ENCODE results near the gene CEBPG.

CEBPG gene

GRCh38 chr19:33350538-33351309 lies 22.8 kb upstream of the CEBPG start:
- no peak for DNase-seq

- no peak for DNase-seq
These were observed 18.0 kb upstream of the CEBPG start for GRCh38 chr19:33355535-33355934.

DNA sequence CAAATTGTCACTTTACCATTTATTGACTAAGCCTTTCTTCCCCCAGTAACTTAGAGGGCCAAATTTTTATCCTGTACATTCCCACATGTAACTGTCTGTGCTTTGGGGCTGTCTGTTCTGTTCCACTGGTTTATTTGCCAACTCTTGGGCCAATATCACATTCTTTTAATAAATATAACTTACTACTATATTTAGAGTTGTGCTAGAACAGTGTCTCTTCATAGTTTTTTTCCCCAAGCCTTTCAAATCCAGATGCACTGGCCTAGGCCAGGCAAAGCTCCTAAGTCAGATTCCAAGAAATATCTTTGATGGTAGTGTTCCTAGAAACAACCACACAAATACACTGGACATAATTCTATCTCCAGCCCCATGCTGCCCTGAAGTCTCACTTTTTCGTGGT lies 16.0 kb upstream of the CEBPG start:
- no peak for DNase-seq

DNA sequence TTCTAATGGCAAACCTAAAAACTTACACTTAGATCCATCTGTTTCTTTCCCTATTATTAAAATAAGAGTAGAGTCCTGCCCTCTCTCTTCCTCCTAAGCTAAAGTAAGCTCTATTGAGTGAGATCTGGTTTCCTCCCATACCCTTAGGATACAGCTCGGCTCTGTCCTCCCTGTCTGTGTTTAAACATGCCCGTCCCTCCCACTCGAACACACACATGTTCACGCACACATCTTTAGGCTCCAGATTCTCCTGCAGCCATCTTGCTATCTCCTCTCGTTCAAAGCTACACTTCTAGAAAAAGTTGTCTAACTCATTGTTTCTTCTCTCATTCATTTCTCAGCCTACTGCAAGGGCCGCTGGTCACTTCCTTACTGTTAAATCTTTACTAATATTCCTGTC lies 15.1 kb upstream of the CEBPG start:
- DNase-seq, result no peak

GRCh38 chr19:33359581-33359980 lies 13.9 kb upstream of the CEBPG start:
- DNase-seq, result no peak

GRCh38 chr19:33362508-33363228 lies 10.8 kb upstream of the CEBPG start:
- no peak for DNase-seq

- no peak for DNase-seq
These were observed 10.0 kb upstream of the CEBPG start for GRCh38 chr19:33363476-33363875.

DNA sequence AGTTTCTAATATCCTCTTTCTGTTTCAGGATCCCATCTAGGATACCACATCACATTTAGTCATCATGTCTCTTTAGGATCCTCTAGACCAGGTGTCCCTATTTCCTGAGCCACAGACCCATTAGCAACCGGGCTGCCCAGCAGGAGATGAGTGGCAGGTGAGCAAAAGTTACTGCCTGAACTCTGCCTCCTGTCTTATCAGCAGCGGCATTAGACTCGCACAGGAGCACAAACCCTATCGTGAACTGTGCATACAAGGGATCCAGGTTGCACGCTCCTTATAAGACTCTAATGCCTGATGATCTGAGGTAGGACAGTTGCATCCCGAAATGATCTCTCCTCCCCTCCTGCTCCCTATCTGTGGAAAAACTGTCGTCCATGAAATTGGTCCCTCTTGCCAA lies 7.8 kb upstream of the CEBPG start:
- DNase-seq, result no peak

DNA sequence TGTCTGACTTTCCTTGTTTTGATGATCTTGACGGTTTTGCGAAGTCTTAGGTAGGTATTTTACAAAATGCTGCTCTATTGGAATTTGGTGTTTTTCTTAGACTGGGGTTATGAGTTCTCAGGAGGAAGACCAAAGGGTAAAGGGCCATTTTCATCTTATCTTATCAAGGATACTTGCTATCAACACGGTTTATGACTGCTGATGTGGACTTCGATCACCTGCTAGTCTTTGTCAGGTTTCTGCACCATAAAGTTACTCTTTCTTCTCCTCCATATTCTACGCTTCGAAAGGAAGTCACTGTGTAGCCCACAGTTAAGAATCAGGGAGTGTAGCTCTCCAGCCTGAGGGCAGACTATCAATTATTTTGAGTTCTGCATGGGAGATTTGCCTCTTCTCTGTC lies 7.4 kb upstream of the CEBPG start:
- DNase-seq, result no peak

DNA sequence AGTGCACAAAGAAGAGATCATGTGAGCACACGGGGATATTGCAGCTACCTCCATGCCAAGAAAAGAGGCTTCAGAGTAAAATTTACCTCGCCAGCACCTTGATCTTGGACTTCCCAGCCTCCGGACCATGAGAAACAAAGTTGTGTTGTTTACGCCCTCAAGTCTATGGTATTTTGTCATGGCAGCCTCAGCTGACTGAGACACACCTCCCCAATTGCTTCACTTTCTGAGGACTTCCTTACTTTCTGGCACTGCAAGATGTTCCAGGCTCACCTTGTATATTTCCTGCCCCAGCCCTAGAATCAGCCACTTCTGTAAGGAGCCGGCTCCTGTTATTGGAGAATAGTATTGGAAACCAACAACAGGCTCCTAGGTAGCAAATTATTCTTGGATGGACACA lies 6.6 kb upstream of the CEBPG start:
- no peak for DNase-seq

GRCh38 chr19:33368074-33368864 lies 5.2 kb upstream of the CEBPG start:
- no peak for DNase-seq

GRCh38 chr19:33370783-33371182 lies 2.7 kb upstream of the CEBPG start:
- no peak for DNase-seq

GRCh38 chr19:33374236-33374714 lies 766 bp downstream of the CEBPG start:
- no peak for DNase-seq

DNA sequence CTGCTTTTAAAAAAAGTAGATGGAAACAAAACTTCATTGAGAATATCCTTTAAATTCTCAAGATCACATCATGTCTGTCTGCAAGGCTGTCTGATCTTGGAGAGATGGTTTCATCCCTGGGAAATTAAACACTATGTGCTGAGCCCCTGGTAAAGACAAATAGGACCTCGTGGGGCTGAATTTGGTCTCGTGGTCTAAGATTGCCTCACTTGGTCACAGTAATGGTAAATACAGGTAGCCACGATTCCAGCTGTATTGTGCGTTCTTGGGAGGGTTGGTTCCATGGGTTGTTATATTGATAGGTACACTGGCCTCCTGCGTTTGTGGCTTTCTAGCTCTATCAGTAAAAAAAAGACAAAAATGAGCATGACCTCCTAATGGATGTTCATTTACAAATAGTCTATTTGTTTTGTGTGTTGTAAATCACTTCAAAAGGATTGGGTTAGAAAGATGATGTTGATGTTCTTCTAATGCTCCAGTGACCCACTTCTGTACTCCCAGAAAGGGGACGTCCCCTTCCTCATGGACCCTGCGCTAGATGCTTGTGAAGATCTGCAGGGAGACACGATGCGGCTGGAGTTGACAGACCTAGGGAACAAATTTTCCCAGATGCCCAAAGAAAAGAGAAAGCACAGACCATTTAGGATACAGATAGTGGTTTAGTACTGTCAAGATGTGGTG lies 1.8 kb downstream of the CEBPG start:
- DNase-seq, result no peak

DNA sequence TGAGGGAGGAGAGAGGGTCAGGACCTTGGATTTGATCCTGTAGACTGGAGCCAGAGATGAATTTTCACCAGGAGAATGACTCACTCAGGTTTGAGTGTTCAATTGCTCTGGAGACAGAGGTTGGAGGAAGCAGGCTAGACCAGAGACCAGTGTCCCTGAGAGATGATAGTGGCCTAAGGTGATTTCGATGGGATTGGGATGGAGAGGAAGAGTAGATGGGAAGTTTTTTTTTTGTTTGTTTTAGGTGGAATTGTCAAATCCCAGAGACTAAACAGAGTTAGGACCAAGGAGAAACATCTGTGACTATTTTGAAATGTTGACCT lies 2.3 kb downstream of the CEBPG start:
- no peak for DNase-seq

DNA sequence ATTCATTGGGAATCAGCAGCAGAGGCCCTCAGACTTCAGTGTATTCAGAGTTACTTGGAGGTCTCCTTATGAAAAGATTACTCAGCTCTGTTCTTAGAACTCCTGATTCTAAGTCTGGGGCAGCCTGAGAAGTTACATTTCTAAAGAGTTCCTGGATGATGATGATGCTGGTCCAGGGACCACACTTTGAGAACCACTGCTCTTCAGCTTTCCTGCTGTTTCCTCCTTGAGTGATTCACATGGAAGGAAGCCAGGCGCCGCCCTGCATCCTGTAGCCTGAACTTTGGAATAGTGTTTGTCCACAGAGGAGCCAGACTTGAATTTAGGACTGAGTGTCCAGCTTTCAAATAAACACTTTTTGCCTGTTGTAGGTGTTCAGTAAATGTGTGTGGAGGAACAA lies 2.9 kb downstream of the CEBPG start:
- DNase-seq, result no peak

- no peak for DNase-seq
These were observed 3.5 kb downstream of the CEBPG start for GRCh38 chr19:33376941-33377557.

- no peak for DNase-seq
These were observed 4.3 kb downstream of the CEBPG start for GRCh38 chr19:33377586-33378475.

- no peak for DNase-seq
These were observed 5.8 kb downstream of the CEBPG start for GRCh38 chr19:33379151-33379829.

GRCh38 chr19:33381101-33381500 lies 7.6 kb downstream of the CEBPG start:
- DNase-seq, result no peak

DNA sequence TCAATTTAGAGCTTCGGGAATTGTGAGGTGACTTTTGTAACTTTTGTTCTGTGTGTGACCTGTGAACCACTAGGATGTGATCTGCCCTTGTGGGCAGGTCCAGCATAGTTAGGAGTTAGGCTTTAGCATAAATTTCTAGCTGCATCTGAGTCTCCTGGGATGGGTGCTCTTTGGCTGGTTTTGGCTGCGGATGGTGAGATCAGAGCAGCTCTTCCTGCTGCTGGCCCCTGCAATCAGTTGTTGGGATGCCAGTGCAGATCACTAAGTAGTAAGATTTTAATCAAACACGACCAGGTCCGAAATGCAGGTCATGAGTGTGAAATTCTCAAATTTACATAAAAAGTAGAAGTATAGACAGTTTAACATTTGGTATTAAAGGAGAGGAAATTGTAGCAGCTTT lies 8.5 kb downstream of the CEBPG start:
- DNase-seq, result no peak
